GM18508 (cell line): ENCODE results near the gene NPW.

Experiments
- ATAC-seq: cut with Tn5 transposase; IDR thresholded peaks from one replicate; pipeline ENCODE4 v1.9.1; 2021; ENCODE audit warnings: moderate number of reproducible peaks; ENCODE audit not compliant: insufficient read depth, unreplicated experiment

NPW gene

GRCh38 chr16:2015117-2015946 is 4.3 kb upstream of the NPW start:
- ATAC-seq, result no peak

GRCh38 chr16:2015947-2016208 is 3.7 kb upstream of the NPW start:
- no peak for ATAC-seq

- ATAC-seq, result no peak
These were observed 3.1 kb upstream of the NPW start for GRCh38 chr16:2016407-2016922.

- ATAC-seq, result no peak
These were observed 591 bp downstream of the NPW start for GRCh38 chr16:2019921-2020831.

- ATAC-seq, result no peak
These were observed 3.1 kb downstream of the NPW start for GRCh38 chr16:2022723-2023091.

GRCh38 chr16:2023092-2024031 is 3.8 kb downstream of the NPW start:
- no peak for ATAC-seq

- no peak for ATAC-seq
These were observed 4.4 kb downstream of the NPW start for GRCh38 chr16:2024032-2024420.

GRCh38 chr16:2025251-2025650 is 5.7 kb downstream of the NPW start:
- no peak for ATAC-seq

- ATAC-seq, result no peak
These were observed 6.4 kb downstream of the NPW start for GRCh38 chr16:2025878-2026460.

GRCh38 chr16:2026461-2027023 is 7.0 kb downstream of the NPW start, which contains the start of gene NHERF2:
NHERF2 (plus strand) TSS chr16:2026902; CDS start chr16:2027006, 104 bp downstream.
- no peak for ATAC-seq

- ATAC-seq, result no peak
These were observed 7.7 kb downstream of the NPW start for GRCh38 chr16:2027024-2028010.

GRCh38 chr16:2028146-2028545 is 8.6 kb downstream of the NPW start:
- no peak for ATAC-seq

GRCh38 chr16:2028620-2029220 is 9.1 kb downstream of the NPW start:
- no peak for ATAC-seq

- no peak for ATAC-seq
These were observed 9.8 kb downstream of the NPW start for GRCh38 chr16:2029350-2029749.

- no peak for ATAC-seq
These were observed 10.5 kb downstream of the NPW start for GRCh38 chr16:2030036-2030435.

- no peak for ATAC-seq
These were observed 11.5 kb downstream of the NPW start for GRCh38 chr16:2031081-2031577.

- ATAC-seq, result no peak
These were observed 12.9 kb downstream of the NPW start for GRCh38 chr16:2032285-2033056.
